NCI-H2227 (cell line): ENCODE results near the gene C10orf67.
"Not testable (repeated sequence)": the region's sequence is repeated elsewhere in the genome, so short reads cannot be mapped to it uniquely, and the experiment has no call there.

Experiments
- DNase-seq: peaks from one replicate; lab custom pipeline; 2025; ENCODE audit not compliant: unreplicated experiment; lab: John Stamatoyannopoulos, UW

C10orf67 gene

DNA sequence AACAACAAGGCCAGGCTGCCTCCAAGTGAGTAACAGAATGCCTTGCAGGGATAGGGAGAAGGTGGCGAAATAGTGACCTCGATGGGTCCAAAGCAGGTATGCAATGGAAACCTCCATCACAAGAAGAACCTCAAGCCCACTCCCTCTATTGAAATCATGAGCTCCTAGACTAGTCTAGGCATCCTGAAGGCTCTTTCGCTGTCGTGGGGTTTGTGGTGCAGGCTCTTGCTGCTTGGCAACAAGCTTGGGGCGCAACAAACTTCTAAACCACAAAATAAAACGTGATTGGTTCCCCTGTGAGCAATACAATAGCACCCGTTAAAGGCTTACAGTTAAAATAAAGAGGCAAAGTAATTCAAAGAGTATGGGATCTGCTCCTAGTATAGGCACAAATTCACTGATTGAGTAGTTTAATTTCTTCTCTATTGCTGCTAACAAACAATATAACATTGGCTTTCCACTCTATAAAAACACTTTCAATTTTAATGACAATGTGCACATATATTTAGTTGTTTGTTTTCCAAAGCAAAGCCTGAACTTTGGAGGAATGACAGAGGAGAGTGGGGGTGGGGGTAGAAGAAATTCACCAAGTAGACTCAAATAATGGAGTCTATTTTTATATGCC lies 64.1 kb downstream of the C10orf67 start:
- no peak for DNase-seq

DNA sequence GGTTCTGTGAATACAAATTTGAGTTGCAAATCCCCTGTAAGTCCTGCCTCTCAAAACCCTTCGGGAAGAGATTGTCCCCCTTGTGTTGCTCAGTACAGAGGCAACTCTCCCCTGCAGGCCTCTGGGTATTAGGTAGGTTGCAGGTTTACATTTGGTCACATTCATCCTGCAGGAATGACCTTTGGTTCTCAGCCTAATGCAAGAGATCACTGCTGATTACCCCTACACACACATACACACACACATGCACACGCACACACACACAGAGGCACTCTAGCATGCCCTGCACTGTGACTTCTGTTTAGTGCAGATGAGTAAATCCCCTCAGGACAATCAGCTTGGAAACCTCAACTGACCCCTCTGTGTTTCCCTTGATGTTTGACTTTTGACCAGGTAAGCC lies 69.2 kb downstream of the C10orf67 start:
- DNase-seq, result no peak

DNA sequence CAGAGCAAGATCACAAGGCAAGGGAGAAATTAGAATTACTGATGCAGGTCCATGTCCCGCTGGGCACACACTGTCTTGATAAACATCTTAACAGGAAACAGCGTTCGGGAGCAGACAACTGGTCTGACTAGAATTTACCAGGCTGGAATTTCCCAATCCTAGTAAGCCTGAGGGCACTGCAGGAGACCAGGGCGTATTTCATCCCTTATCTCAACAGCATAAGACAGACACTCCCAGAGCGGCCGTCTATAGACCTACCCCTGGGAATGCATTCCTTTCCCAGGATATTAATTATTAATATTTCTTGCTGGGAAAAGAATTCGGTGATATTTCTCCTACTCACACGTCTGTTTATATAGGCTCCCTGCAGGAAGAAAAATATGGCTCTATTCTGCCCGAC lies 70.4 kb downstream of the C10orf67 start:
- DNase-seq, result not testable (repeated sequence)

- DNase-seq, result no peak
Observed at GRCh38 chr10:23270531-23270930, 74.1 kb downstream of the C10orf67 start.

GRCh38 chr10:23263441-23264164 lies 81.0 kb downstream of the C10orf67 start:
- no peak for DNase-seq

DNA sequence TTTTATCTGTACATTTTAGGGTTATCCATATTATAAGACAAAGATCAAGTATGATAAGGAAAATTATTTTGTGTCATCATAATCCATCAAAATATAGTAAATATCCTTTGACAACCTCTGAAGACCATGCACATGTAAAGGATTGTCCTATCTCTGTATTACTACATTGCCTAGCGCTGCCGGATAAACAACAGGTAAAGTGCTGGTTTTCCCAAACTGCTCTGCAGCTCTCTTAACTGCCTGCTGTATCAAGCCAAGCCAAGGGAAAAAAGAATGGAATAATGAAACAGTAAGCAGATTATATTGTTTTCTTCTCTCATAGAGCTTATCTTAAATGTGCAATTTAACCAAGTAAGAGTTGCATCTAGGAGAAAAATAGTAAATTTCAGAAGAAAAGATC lies 81.7 kb downstream of the C10orf67 start:
- no peak for DNase-seq

DNA sequence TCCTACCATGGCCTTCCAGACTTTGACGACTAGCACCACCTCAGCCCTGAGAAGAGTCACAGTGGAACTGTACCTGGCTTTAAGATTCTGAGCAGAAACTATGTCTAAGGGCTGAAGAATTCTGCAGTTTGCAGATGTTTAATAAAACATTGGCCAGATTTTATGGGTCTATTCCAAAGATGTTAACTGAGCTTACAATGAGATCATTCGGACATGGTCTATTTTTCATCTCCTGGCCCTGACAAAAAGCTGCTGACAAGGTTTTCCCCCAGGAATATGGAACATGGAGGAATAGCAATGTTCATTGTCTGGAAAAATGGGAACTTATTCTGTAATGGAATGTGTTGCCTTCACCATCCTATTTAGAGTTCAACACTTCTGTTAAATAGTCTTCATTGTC lies 86.1 kb downstream of the C10orf67 start:
- DNase-seq, result no peak

DNA sequence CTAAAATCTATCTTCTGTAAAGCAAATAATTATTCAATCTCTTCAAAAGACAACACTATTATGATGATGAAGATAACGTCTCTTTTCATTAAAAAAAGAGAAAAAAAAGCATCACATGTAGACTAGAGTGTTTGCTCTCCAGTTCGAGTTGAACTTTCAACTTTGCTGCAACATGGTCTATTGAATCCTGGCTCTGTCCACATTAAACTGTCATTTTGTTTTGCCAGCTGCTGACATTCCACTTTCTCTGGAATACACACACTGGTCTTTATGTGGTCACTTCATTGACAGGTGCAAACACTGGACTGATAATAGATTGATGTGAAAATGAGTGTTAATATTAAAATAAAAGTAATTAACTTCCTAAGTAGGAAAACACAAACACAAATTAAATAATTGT lies 90.8 kb downstream of the C10orf67 start:
- DNase-seq, result no peak

DNA sequence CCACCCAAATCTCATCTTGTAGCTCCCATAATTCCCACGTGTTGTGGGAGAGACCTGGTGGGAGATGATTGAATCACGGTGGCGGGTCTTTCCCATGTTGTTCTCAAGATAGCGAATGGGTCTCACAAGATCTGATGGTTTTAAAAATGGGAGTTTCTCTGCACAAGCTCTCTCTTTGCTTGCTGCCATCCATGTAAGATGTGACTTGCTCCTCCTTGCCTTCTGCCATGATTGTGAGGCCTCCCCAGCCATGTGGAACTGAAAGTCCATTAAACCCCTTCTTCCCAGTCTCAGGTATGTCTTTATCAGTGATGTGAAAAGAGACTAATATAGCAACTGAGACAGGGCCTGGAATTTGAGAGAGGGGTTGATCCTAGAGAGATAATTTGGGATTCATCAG lies 91.7 kb downstream of the C10orf67 start:
- DNase-seq, result not testable (repeated sequence)

GRCh38 chr10:23241779-23242178 lies 102.8 kb downstream of the C10orf67 start:
- DNase-seq, result not testable (repeated sequence)

- DNase-seq, result no peak
Observed at GRCh38 chr10:23238015-23238414, 106.6 kb downstream of the C10orf67 start.

GRCh38 chr10:23230582-23230981 lies 114.0 kb downstream of the C10orf67 start:
- DNase-seq, result no peak

DNA sequence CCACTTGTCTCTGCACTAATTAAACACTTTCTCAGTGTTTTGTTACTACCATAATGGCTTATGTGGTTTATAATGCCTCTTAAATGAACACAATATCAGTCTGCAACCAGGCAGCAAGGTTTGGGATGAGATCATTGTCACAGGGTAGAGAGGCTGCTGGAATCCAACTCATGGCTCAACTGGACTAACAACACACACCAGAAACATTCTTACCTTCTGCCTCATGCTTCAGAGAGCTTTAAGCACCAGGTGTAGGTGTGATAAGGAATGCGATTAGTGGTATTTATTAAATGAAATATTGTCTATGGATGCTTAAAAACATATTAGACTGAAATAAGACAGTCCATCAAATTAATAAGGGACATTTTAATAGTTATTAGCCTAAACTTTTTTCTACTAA lies 127.1 kb downstream of the C10orf67 start:
- no peak for DNase-seq

DNA sequence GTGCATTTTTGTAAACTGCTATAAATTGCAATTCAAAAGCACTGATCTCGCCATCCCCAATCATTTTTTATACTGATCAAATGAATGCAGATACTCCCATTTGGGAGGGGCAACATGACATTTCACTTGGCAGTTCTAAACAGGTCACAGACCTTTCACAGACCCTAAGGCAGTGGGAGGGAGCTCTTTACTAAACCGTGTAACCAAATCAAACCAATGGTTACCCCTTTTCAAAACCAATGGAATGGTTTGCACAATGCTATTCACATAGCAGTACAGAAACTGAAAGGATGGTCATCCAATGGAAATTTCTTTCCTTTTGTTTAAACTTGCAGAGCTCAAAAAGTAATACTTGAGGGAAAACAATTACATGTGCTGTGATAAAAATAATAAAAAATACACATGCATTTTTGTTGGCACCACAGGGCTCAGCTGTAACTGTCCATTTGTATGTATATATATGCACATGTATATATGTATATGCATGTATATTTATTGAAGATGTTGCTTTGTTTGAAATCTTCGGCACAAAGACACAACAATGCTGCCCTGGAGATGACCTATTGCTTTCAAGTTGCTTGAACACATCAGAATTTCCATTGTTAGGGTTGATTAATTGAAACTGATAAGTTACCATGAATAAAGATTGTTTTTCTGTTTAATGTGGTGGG lies 138.5 kb downstream of the C10orf67 start:
- no peak for DNase-seq

DNA sequence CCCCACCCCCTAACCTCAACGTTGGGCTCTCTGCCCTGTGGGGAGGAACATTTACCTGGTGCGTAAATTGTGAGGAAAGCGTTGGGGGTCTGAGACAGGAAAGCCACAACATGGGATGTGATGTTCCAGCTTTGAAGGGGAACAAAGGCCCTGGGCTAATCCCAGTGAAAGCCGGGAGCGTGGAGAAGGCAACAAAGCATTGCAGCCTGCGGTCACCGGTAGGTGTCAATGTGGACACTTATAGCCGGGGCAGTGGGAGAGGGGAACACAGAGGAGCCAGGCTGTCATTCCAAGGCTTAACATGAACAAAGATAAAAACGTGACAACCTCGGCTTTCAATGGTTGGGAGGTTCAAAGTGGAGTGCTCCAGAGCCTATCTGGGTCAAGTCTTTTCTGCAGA lies 139.8 kb downstream of the C10orf67 start:
- DNase-seq, result no peak

DNA sequence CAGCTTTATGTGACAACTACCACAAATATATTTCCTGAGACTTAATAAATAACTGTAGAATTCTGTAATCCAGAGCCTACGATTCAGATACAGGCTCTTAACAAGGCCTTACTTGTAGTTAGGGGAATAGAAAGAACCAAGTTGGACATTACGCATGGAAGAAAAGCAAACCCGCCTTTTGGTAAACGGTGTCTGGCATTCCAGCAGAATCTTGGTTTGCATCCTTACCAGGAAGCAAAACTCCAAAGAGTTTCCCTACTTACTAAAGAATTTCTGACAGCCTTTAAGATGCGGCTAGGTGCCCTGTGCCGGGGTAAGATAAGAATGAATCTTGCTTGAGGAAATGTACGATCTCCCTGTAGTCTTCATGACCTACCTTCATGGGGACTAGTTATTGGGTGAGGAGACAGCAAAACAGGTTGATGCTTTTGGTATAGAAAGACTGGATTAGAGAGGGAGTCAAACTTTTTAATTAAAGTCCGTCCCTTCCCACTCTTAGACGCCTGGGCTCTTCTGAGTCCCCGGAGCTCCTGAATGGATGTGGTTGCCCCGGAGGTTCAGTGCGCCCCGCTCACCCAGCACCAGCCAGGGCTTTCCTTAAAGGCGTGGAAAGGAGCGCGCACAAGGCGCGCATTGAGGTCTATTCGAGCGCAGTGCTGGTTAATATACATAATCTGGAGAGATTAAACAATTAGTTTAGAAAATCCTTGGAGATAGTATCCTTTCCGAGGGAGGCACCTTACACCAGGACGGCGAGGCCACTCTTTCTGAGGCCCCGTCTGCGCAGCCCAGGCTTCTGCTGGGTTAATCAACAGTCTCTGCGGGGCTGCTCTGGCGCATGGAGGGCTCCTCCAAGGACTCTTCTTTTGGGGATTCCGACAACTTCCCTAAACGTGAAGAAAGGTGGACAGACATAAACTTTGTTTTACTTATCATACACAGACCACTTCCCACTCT lies 140.9 kb downstream of the C10orf67 start:
- DNase-seq, result no peak

DNA sequence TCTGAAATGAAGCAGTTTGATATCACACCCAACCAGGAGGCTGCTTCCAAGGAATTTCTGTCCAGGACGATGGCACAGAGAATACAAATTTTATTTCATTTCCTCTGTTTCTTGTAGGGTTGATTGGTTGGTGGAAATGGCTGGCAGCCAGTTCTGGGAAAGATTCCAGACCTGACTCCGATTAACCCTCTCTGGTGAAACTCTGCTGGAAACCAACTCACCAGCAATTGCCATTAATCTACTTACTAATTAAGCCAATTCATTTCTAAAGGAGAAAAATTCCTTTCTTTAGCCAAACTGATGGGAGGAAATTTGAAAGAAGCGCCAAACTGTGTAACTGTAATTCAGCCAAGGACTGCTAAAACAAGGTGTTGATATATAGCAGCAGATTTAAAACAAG lies 141.8 kb downstream of the C10orf67 start:
- DNase-seq, result no peak

- DNase-seq, result no peak
Observed at GRCh38 chr10:23201837-23202236, 142.8 kb downstream of the C10orf67 start.

GRCh38 chr10:23200997-23201652 lies 143.5 kb downstream of the C10orf67 start:
- no peak for DNase-seq

DNA sequence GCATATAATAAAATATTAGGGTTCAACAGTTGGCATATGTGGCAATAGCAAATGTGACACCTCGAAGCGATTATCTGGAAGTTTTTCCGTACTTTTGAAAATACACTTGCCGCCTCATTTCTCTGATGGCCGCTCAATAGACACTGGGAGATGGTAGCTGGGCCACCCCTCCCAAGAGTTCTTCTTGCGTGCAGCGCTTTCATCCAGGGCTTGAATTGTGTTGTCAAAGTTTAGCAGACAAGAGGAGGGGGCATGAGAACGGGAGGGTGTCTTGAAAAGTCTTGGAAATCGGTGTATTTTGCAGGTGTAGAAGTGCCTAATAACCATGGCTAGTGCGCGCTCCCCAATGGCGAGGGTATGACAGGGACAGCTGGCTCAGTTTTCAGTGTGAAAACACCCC lies 144.0 kb downstream of the C10orf67 start:
- no peak for DNase-seq
